Mucosa of descending colon (tissue), 3 donors: ENCODE data around the gene SCAMP1. TPM values are rescaled to one million over a fixed set of nuclear protein-coding genes. Genes with fewer than 3 reads are reported as not detected.

ENCODE experiments used
- ATAC-seq: fragments of 200-7000 bp; cut with Tn5 transposase; one replicate; pipeline ENCODE4 v1.9.1; 2020; ENCODE audit warnings: mild to moderate bottlenecking, moderate library complexity
- DNase-seq, 3 donors: peaks; one replicate each; pipeline ENCODE4 v3.0.0-alpha.2; 2020
- H3K36me3 ChIP-seq: fragments of 200-600 bp; one replicate; pipeline ENCODE4 v1.8.0; 2021; ENCODE audit warnings: low read depth, mild to moderate bottlenecking
- H3K4me1 ChIP-seq: fragments of 200-600 bp; one replicate; pipeline ENCODE4 v1.8.0; 2021; ENCODE audit warnings: low read depth, mild to moderate bottlenecking
- H3K4me3 ChIP-seq: fragments of 200-600 bp; one replicate; pipeline ENCODE4 v1.8.0; 2021; ENCODE audit warnings: mild to moderate bottlenecking
- H3K9me3 ChIP-seq: fragments of 200-600 bp; one replicate; pipeline ENCODE4 v1.8.0; 2021; ENCODE audit warnings: mild to moderate bottlenecking
- CTCF ChIP-seq: fragments of 200-600 bp; IDR thresholded peaks from one replicate; pipeline ENCODE4 v1.8.0; 2022; ENCODE audit warnings: antibody characterized with exemption, mild to moderate bottlenecking
- intact Hi-C, 2 donors: fragments of 100-400 bp; cut with DNase I in 1 of 2; cut with micrococcal nuclease in 1 of 2; formaldehyde crosslinking; loops; one replicate each; pipeline versions ENCODE4 v1.11.0 to v1.11.1; 2022; cut with DNase I, micrococcal nuclease
- total RNA-seq, 3 donors: library from RNA; stranded (reverse); fragmentation: NEBNext Ultra II Directional in 2 of 3; extraction: Animal tissue kit (Norgen Biotek cat#: 25700) in 2 of 3; gene quantifications; one replicate each; pipeline versions ENCODE4 v1.2.1 to v1.2.4, GENCODE V29; 2021 to 2023
- donor health status: DM: no; HTN: no; CAD: no; lungs with moderate emphysema.
- donor health status: DM: no; HTN: no; CAD: no.
- donor health status: DM: no; HTN: yes; CAD: no.

Gene SCAMP1
- total RNA-seq, 3 donors from 2014 or later, result 23.5 to 41.7 (median 36.1) TPM

DNA sequence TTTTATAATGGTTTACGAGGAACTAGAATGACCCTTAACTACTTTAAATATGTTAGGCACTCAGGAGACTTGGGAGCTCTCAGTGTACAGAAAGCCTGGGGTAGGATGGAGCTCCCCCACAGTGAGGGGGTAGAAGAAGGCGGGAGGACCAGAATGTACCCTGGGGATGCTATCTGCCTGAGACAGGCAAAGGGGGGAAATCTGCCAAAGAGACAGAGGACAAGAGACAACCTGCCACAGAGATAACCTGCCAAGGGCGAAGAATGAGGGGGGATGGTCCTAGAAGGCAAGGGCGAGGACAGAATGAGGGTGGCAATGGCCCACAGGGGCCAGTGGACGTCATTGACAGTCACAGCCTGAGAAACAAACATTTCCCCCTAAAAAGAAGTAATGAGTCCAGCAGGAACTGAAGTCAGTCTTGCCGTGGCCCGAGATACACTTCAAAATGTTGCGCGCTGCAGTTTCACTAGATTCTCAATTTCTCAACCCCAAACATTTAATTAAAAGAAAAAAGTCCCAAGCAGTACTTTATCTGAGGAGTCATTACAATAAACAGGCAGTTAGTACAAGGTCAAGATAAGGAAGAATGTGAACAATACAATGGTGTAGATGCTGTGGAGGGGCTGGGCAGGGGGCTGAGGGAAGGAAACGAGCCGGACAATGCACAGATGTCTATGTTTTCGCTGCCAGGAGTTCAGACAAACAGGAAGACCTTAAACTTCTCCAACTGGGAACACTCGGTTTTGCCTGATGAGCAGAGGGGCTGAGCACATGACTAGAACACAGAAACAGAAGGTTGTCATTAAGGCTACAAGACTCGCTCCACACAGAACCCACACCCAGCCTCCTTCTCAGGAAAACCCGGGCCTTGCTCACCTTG is 163.1 kb downstream of the SCAMP1 start:
- Histone ChIP-seq H3K4me1 (peaks cover 6% of the 10 kb centered on the region), H3K4me3 (no peak overlapping the region), H3K36me3 (no peaks in the 10 kb centered on the region), H3K9me3 (no peaks in the 10 kb centered on the region)
- no peak for ATAC-seq
- TF ChIP-seq CTCF, result no peak
- intact Hi-C loops, result no loop called here
- DNase-seq, result no peak

GRCh38 chr5:78526049-78526525 is 165.7 kb downstream of the SCAMP1 start:
- ATAC-seq, result peak; percentile 54
- no peak overlapping the region for H3K4me3 ChIP-seq
- no peaks in the 10 kb centered on the region for H3K9me3 ChIP-seq
- DNase-seq, result no peak
- intact Hi-C loops, result no loop called here
- no peak for TF ChIP-seq CTCF
- H3K36me3 ChIP-seq, result no peaks in the 10 kb centered on the region
- H3K4me1 ChIP-seq, result no peaks in the 10 kb centered on the region

DNA sequence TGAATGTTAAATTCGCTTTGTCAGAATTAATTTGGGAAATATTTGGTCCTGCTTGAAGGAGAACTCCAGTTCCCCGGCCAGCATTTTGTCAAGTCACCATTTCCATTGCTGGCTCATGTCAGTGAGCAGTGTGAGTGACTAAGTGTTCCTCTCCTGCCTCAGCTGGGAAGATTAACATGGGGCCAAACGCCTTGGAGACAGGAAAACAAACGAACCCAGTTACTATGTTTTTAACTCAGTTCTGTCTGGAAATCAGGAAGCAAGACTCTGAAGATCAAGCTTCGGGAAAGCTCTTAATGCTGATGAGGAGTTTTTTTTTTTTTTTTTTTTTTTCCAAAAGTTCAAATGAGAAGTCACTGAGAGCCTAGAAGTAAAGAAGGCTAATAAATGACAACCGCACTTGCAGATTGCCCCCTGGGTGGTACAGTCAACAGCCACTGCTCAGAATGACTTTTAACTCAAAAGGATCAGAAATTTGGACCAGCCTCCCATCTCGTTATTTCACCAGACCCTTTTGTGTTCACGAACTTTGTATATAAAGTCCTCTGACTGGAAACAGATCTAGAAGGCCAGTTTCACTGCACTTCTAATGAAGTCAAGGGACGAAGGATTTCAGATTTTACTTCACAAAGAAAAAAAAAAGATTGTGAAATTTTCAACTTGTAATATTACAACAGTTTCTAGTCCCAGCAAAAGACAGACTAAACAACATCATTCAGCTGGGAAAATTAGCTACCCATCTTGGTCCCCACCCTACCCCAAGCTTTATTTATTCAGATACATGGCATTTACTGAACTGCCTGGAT is 166.8 kb downstream of the SCAMP1 start:
- Histone ChIP-seq H3K9me3 (no peaks in the 10 kb centered on the region), H3K36me3 (no peaks in the 10 kb centered on the region), H3K4me3 (no peak overlapping the region), H3K4me1 (no peaks in the 10 kb centered on the region)
- peak; percentile 66 for ATAC-seq
- intact Hi-C loops, result no loop called here
- DNase-seq, result peak in 1 of 3 donors; percentile 54
- TF ChIP-seq CTCF, result no peak

- no peaks in the 10 kb centered on the region for H3K4me1 ChIP-seq
- H3K36me3 ChIP-seq, result no peaks in the 10 kb centered on the region
- DNase-seq (no peak), ATAC-seq (no peak)
- no peak overlapping the region for H3K4me3 ChIP-seq
- H3K9me3 ChIP-seq, result no peaks in the 10 kb centered on the region
- no peak for TF ChIP-seq CTCF
- intact Hi-C loops, result no loop called here
These were observed 167.5 kb downstream of the SCAMP1 start for GRCh38 chr5:78527925-78528324.

Other genes starting within 250 kb of the SCAMP1 start
- 10 to 100 TPM; 38.5 to 55.6 (median 52.1) TPM for gene AP3B1, start 65.9 kb upstream of the SCAMP1 start, total RNA-seq